Urothelium cell line (cell line): ENCODE results near the gene CCDC117.
"Not testable (repeated sequence)": the region's sequence is repeated elsewhere in the genome, so short reads cannot be mapped to it uniquely, and the experiment has no call there.

ENCODE experiments used
- DNase-seq: peaks from one replicate; pipeline ENCODE4 v3.0.0; 2011; ENCODE audit warnings: low spot score, mixed read lengths
- FAIRE-seq: peaks from 2 replicates; lab custom pipeline; 2011; peaks lifted over from hg19 to GRCh38; lab: Jason Lieb, UNC

CCDC117 gene

GRCh38 chr22:28800308-28801041, 28.0 kb downstream of the CCDC117 start, which contains the start of gene XBP1:
TSS of gene XBP1 (minus strand) at chr22:28800569.
- FAIRE-seq (peak; percentile 98), DNase-seq (peak; percentile 99)

- FAIRE-seq (no peak), DNase-seq (peak; percentile 20)
Observed at GRCh38 chr22:28801845-28802594, 29.5 kb downstream of the CCDC117 start.

- peak; percentile 15 for DNase-seq
- no peak for FAIRE-seq
Observed at GRCh38 chr22:28802595-28803123, 30.2 kb downstream of the CCDC117 start.

GRCh38 chr22:28805426-28805825, 32.9 kb downstream of the CCDC117 start:
- not testable (repeated sequence) for DNase-seq, FAIRE-seq

- FAIRE-seq: no peak
- DNase-seq: no peak
Observed at GRCh38 chr22:28808716-28809355, 36.3 kb downstream of the CCDC117 start.

- no peak for FAIRE-seq
- DNase-seq: no peak
Observed at GRCh38 chr22:28810821-28811491, 38.5 kb downstream of the CCDC117 start.

GRCh38 chr22:28812516-28812915, 40.0 kb downstream of the CCDC117 start:
- no peak for DNase-seq
- FAIRE-seq: no peak

- DNase-seq (no peak), FAIRE-seq (no peak)
Observed at GRCh38 chr22:28813772-28814518, 41.5 kb downstream of the CCDC117 start.

- DNase-seq (no peak), FAIRE-seq (no peak)
Observed at GRCh38 chr22:28815111-28815510, 42.6 kb downstream of the CCDC117 start.

- FAIRE-seq (no peak), DNase-seq (no peak)
Observed at GRCh38 chr22:28815729-28816128, 43.2 kb downstream of the CCDC117 start.

GRCh38 chr22:28817064-28817463, 44.6 kb downstream of the CCDC117 start:
- DNase-seq (no peak), FAIRE-seq (no peak)

GRCh38 chr22:28817919-28818859, 45.7 kb downstream of the CCDC117 start:
- FAIRE-seq (no peak), DNase-seq (no peak)

- DNase-seq: no peak
- no peak for FAIRE-seq
Observed at GRCh38 chr22:28819253-28820096, 47.0 kb downstream of the CCDC117 start.

- DNase-seq (no peak), FAIRE-seq (no peak)
Observed at GRCh38 chr22:28820885-28821284, 48.4 kb downstream of the CCDC117 start.

- FAIRE-seq: no peak
Observed at GRCh38 chr22:28821452-28821851, 49.0 kb downstream of the CCDC117 start.

GRCh38 chr22:28822930-28823551, 50.5 kb downstream of the CCDC117 start:
- FAIRE-seq (no peak), DNase-seq (no peak)

More at GRCh38 chr22:28821452-28821851, 49.0 kb downstream of the CCDC117 start:
- DNase-seq: no peak

GRCh38 chr22:28824455-28824854, 52.0 kb downstream of the CCDC117 start:
- not testable (repeated sequence) for DNase-seq, FAIRE-seq
